ENCODE results near the gene ETS2. TPM values are rescaled to one million over a fixed set of nuclear protein-coding genes. Genes with fewer than 3 reads are reported as not detected.

ETS2 gene
- total RNA-seq, 1 donor from 2014 or later = 113 TPM

DNA sequence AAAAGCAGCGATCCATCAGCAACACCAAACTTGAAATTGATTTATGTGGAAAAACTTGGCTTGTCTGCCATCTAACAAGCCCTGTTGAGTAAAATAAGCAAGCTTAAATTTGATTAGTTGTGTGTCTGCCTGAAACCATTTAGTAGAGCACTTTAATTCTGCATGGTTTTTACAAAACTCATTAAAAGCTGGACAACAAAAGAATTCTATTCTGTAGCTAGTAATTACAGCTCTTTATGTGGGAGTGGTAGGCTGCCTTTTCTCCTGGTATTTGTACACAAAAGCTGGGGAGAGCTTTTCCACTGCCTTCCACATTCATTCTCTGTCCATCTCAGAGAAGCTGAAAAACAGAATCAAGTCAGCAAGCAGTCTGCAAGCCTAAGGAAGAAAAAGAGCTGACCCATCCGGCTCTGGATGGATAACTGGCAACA lies 1.7 kb downstream of the ETS2 start:
- TF ChIP-seq, protein P1, sequence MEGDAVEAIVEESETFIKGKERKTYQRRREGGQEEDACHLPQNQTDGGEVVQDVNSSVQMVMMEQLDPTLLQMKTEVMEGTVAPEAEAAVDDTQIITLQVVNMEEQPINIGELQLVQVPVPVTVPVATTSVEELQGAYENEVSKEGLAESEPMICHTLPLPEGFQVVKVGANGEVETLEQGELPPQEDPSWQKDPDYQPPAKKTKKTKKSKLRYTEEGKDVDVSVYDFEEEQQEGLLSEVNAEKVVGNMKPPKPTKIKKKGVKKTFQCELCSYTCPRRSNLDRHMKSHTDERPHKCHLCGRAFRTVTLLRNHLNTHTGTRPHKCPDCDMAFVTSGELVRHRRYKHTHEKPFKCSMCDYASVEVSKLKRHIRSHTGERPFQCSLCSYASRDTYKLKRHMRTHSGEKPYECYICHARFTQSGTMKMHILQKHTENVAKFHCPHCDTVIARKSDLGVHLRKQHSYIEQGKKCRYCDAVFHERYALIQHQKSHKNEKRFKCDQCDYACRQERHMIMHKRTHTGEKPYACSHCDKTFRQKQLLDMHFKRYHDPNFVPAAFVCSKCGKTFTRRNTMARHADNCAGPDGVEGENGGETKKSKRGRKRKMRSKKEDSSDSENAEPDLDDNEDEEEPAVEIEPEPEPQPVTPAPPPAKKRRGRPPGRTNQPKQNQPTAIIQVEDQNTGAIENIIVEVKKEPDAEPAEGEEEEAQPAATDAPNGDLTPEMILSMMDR (IDR thresholded peaks at IDR 0.05) = no peak
- Histone ChIP-seq H3K4me1 (peaks cover 11 to 37% of the 10 kb centered on the region in 2 donors), H3K27ac (peak overlapping the region; percentile 99), H3K36me3 (peaks cover 9 to 25% of the 10 kb centered on the region in 2 donors), H3K27me3 (no peaks in the 10 kb centered on the region), H3K4me3 (peak overlapping the region; percentile 91 to 100), H3K9me3 (no peaks in the 10 kb centered on the region)
- DNase-seq (ENCODE audit: low spot score in 2 of 2) = no peak
- intact Hi-C loops (cut with DNase I) = loop anchor here (5.0 kb wide), 6 partner anchors 100 to 320 kb away; no protein-coding TSS in a partner anchor

GRCh38 chr21:38807986-38808385 lies 2.3 kb downstream of the ETS2 start:
- TF ChIP-seq, protein P1 (IDR thresholded peaks at IDR 0.05) = no peak
- no peak for DNase-seq (ENCODE audit: low spot score in 2 of 2)
- H3K36me3 ChIP-seq = peaks cover 10 to 30% of the 10 kb centered on the region in 2 donors
- no peaks in the 10 kb centered on the region for H3K9me3 ChIP-seq
- intact Hi-C loops (cut with DNase I) = loop anchor here (2.0 to 5.0 kb wide), 7 partner anchors 15 to 321 kb away; no protein-coding TSS in a partner anchor
- peak overlapping the region; percentile 91 to 100 for H3K4me3 ChIP-seq
- no peaks in the 10 kb centered on the region for H3K27me3 ChIP-seq
- peaks cover 11 to 42% of the 10 kb centered on the region in 2 donors for H3K4me1 ChIP-seq
- peak overlapping the region; percentile 99 for H3K27ac ChIP-seq

- H3K4me1 ChIP-seq = peaks cover 10 to 50% of the 10 kb centered on the region in 2 donors
- peaks cover 22 to 44% of the 10 kb centered on the region in 2 donors for H3K36me3 ChIP-seq
- peak overlapping the region; percentile 99 for H3K27ac ChIP-seq
- no peaks in the 10 kb centered on the region for H3K9me3 ChIP-seq
- TF ChIP-seq, protein P1 (IDR thresholded peaks at IDR 0.05) = no peak
- no peaks in the 10 kb centered on the region for H3K27me3 ChIP-seq
- intact Hi-C loops (cut with DNase I) = loop anchor here (2.0 to 5.0 kb wide), 7 partner anchors 13 to 322 kb away; no protein-coding TSS in a partner anchor
- no peak for DNase-seq (ENCODE audit: low spot score in 2 of 2)
- peak overlapping the region; percentile 91 to 100 for H3K4me3 ChIP-seq
Observed at GRCh38 chr21:38809198-38809878, 3.6 kb downstream of the ETS2 start.

GRCh38 chr21:38810034-38810825 lies 4.5 kb downstream of the ETS2 start:
- intact Hi-C loops (cut with DNase I) = no loop called here
- Histone ChIP-seq H3K27ac (peak overlapping the region; percentile 99), H3K27me3 (no peaks in the 10 kb centered on the region), H3K36me3 (peaks cover 31 to 53% of the 10 kb centered on the region in 2 donors), H3K4me1 (peaks cover 8 to 50% of the 10 kb centered on the region in 2 donors), H3K4me3 (peak overlapping the region; percentile 26 to 91), H3K9me3 (no peaks in the 10 kb centered on the region)
- TF ChIP-seq, protein P1 (IDR thresholded peaks at IDR 0.05) = no peak
- DNase-seq (ENCODE audit: low spot score in 2 of 2) = no peak

GRCh38 chr21:38810826-38811164 lies 5.1 kb downstream of the ETS2 start:
- Histone ChIP-seq H3K27ac (peak overlapping the region; percentile 99), H3K9me3 (no peaks in the 10 kb centered on the region), H3K27me3 (no peaks in the 10 kb centered on the region), H3K36me3 (peaks cover 36 to 57% of the 10 kb centered on the region in 2 donors), H3K4me1 (peaks cover 8 to 50% of the 10 kb centered on the region in 2 donors), H3K4me3 (peak overlapping the region in 1 of 2 donors; percentile 91)
- DNase-seq (ENCODE audit: low spot score in 2 of 2) = no peak
- TF ChIP-seq, protein P1 (IDR thresholded peaks at IDR 0.05) = no peak
- intact Hi-C loops (cut with DNase I) = no loop called here
